SK-N-SH (cell line): Measurements from ENCODE around the gene ATP8A2. TPM values are rescaled to one million over a fixed set of nuclear protein-coding genes. Genes with fewer than 3 reads are reported as not detected.

Experiments used
- CTCF ChIA-PET: fragments of 300-600, 350-600 bp; formaldehyde crosslinking; extraction: SDS; loops from one replicate; lab custom pipeline; 2021; lab: Yijun Ruan, JAX
- POLR2A ChIA-PET: fragments of 350-600 bp; sonication (Branson Sonifier 250); formaldehyde crosslinking; extraction: SDS; loops from one replicate; lab custom pipeline; 2020; ENCODE audit warnings: antibody characterized with exemption, inconsistent platforms; lab: Yijun Ruan, JAX
- DNase-seq: peaks from one replicate; pipeline ENCODE4 v3.0.0; 2012
- H2AFZ ChIP-seq: fragments of 200-600 bp; sonication (generic); 2 replicates; pipeline ENCODE4 v1.8.1; 2016; ENCODE audit warnings: antibody characterized with exemption, mild to moderate bottlenecking, low read depth
- H3F3A ChIP-seq: fragments of 200-600 bp; sonication (generic); replicated peaks from 2 replicates; pipeline ENCODE3; 2016; ENCODE audit warnings: antibody characterized with exemption, mild to moderate bottlenecking; ENCODE audit not compliant: insufficient read depth
- H3K27ac ChIP-seq, 2 experiments: fragments of 200-500 bp in 1 of 2; fragments of 200-600 bp in 1 of 2; sonication (Bioruptor generic) in 1 of 2; sonication (generic), shearing (Covaris generic) in 1 of 2; 2 replicates each; pipeline versions ENCODE4 v1.5.1 to v1.6.1; 2014 to 2016; ENCODE audit warnings: low read depth in 2 of 2, inconsistent platforms in 1 of 2, low read length in 1 of 2, mild to moderate bottlenecking in 1 of 2, mixed read lengths in 1 of 2
- H3K27me3 ChIP-seq: fragments of 200-600 bp; sonication (generic), shearing (Covaris generic); 2 replicates; pipeline ENCODE4 v1.6.1; 2016; ENCODE audit warnings: mixed run types; ENCODE audit not compliant: insufficient read depth
- H3K36me3 ChIP-seq, 2 experiments: fragments of 200-500 bp in 1 of 2; fragments of 200-600 bp in 1 of 2; sonication (Bioruptor generic) in 1 of 2; sonication (generic) in 1 of 2; replicated peaks in 1 of 2; 2 replicates each; pipeline versions ENCODE3 to v1.5.1; 2014 to 2016; ENCODE audit warnings: low read length in 1 of 2, mild to moderate bottlenecking in 1 of 2; ENCODE audit not compliant: insufficient read depth in 2 of 2, control insufficient read depth in 1 of 2
- H3K4me1 ChIP-seq, 2 experiments: fragments of 200-500 bp in 1 of 2; fragments of 200-600 bp in 1 of 2; sonication (Bioruptor generic) in 1 of 2; sonication (generic), shearing (Covaris generic) in 1 of 2; 2 replicates each; pipeline versions ENCODE4 v1.5.1 to v1.6.1; 2014 to 2016; ENCODE audit warnings: low read depth in 1 of 2, low read length in 1 of 2, mixed run types in 1 of 2; ENCODE audit not compliant: insufficient read depth in 2 of 2, control insufficient read depth in 1 of 2
- H3K4me2 ChIP-seq: fragments of 200-600 bp; sonication (generic), shearing (Covaris generic); 2 replicates; pipeline ENCODE4 v1.6.1; 2017; ENCODE audit warnings: mixed run types
- H3K4me3 ChIP-seq, 2 experiments: fragments of 200-500 bp in 1 of 2; fragments of 200-600 bp in 1 of 2; sonication (Bioruptor generic) in 1 of 2; sonication (generic), shearing (Covaris generic) in 1 of 2; 2 replicates each; pipeline versions ENCODE4 v1.5.1 to v1.8.1; 2014 to 2016; ENCODE audit warnings: low read depth in 2 of 2, inconsistent platforms in 1 of 2, low read length in 1 of 2, mild to moderate bottlenecking in 1 of 2, mixed read lengths in 1 of 2, moderate library complexity in 1 of 2
- H3K79me2 ChIP-seq: fragments of 200-600 bp; sonication (generic); 2 replicates; pipeline ENCODE4 v1.8.1; 2017; ENCODE audit warnings: mild to moderate bottlenecking; ENCODE audit not compliant: insufficient read depth
- H3K9ac ChIP-seq: fragments of 200-600 bp; sonication (generic); 2 replicates; pipeline ENCODE4 v1.6.1; 2017; ENCODE audit warnings: mixed run types
- H3K9me2 ChIP-seq: fragments of 200-600 bp; sonication (generic); 2 replicates; pipeline ENCODE4 v1.6.1; 2017; ENCODE audit warnings: mixed run types
- H3K9me3 ChIP-seq: fragments of 200-600 bp; sonication (generic); 2 replicates; pipeline ENCODE4 v1.6.1; 2017; ENCODE audit warnings: mixed run types, mild to moderate bottlenecking, moderate library complexity
- H4K20me1 ChIP-seq: fragments of 200-600 bp; sonication (generic); 2 replicates; pipeline ENCODE4 v1.6.1; 2017; ENCODE audit warnings: mild to moderate bottlenecking, mixed run types; ENCODE audit not compliant: insufficient read depth
- CHD2 ChIP-seq: fragments of 150-350 bp; IDR thresholded peaks from 2 replicates; pipeline ENCODE4 v1.6.1; 2018; ENCODE audit warnings: low read length; ENCODE audit not compliant: partially characterized antibody
- ELF1 ChIP-seq: IDR thresholded peaks from 2 replicates; pipeline ENCODE4 v1.4.0; 2012
- EP300 ChIP-seq, 2 experiments: IDR thresholded peaks; 2 replicates each; pipeline versions ENCODE4 v1.4.0 to v1.6.1; 2012; ENCODE audit warnings: borderline replicate concordance in 1 of 2, low read depth in 1 of 2, low read length in 1 of 2
- FOSL2 ChIP-seq: IDR thresholded peaks from 2 replicates; pipeline ENCODE4 v1.4.0; 2012; ENCODE audit warnings: low read depth, mild to moderate bottlenecking, moderate library complexity, borderline replicate concordance
- FOXJ3 ChIP-seq: sonication (generic); formaldehyde crosslinking; IDR thresholded peaks from 2 replicates; pipeline ENCODE4 v1.5.1; 2020; ENCODE audit warnings: mild to moderate bottlenecking, missing genetic modification reagents
- GABPA ChIP-seq: IDR thresholded peaks from 2 replicates; pipeline ENCODE4 v1.4.0; 2012; ENCODE audit warnings: low read depth, mild to moderate bottlenecking
- GATA2 ChIP-seq: sonication (generic); formaldehyde crosslinking; IDR thresholded peaks from 2 replicates; pipeline ENCODE4 v1.5.0; 2020; ENCODE audit warnings: mild to moderate bottlenecking, missing genetic modification reagents
- MEF2A ChIP-seq: IDR thresholded peaks from 2 replicates; pipeline ENCODE4 v1.4.0; 2012; ENCODE audit warnings: low read depth, borderline replicate concordance
- POLR2AphosphoS5 ChIP-seq: IDR thresholded peaks from 2 replicates; pipeline ENCODE4 v1.6.1; 2012; ENCODE audit warnings: low read depth, low read length
- RCOR1 ChIP-seq: fragments of 150-350 bp; IDR thresholded peaks from 2 replicates; pipeline ENCODE4 v1.6.1; 2017; ENCODE audit warnings: antibody characterized with exemption, low read length
- SMC3 ChIP-seq: IDR thresholded peaks from 2 replicates; pipeline ENCODE4 v1.6.1; 2012; ENCODE audit warnings: low read depth, low read length, improper control_type of control experiment
- TAF1 ChIP-seq: IDR thresholded peaks from 2 replicates; pipeline ENCODE4 v1.6.1; 2012; ENCODE audit warnings: low read depth, mild to moderate bottlenecking, low read length, moderate library complexity, borderline replicate concordance
- TEAD4 ChIP-seq: IDR thresholded peaks from 2 replicates; pipeline ENCODE4 v1.4.0; 2012; ENCODE audit warnings: mild to moderate bottlenecking, borderline replicate concordance; ENCODE audit not compliant: insufficient read depth
- YY1 ChIP-seq: IDR thresholded peaks from 2 replicates; pipeline ENCODE4 v1.4.0; 2012; ENCODE audit warnings: low read depth, mild to moderate bottlenecking
- WGBS: methylation state at CpG from one replicate; pipeline ENCODE4 v1.1.6; 2017; ENCODE audit warnings: low lambda C conversion rate; 5-methylcytosine and 5-hydroxymethylcytosine counted together
- polyA plus RNA-seq, 3 experiments: library from polyadenylated mRNA; depleted of rRNA; stranded (reverse); fragments of >200 nt; gene quantifications; 2 replicates each; pipeline ENCODE4 v1.2.3, GENCODE V29; 2012
- TF ChIP-seq, protein P1 (sequence below): IDR thresholded peaks from 2 replicates; pipeline ENCODE4 v1.6.1; 2012; ENCODE audit warnings: mild to moderate bottlenecking, low read depth, low read length, moderate library complexity
- TF ChIP-seq, protein P2 (sequence below): fragments of 150-350 bp; IDR thresholded peaks from 2 replicates; pipeline ENCODE4 v1.6.1; 2016; ENCODE audit warnings: mild to moderate bottlenecking, low read depth, low read length

Gene ATP8A2
- polyA plus RNA-seq, 1 of the 3 experiments (the other 2 are of a cell fraction), result 0.02 TPM

DNA sequence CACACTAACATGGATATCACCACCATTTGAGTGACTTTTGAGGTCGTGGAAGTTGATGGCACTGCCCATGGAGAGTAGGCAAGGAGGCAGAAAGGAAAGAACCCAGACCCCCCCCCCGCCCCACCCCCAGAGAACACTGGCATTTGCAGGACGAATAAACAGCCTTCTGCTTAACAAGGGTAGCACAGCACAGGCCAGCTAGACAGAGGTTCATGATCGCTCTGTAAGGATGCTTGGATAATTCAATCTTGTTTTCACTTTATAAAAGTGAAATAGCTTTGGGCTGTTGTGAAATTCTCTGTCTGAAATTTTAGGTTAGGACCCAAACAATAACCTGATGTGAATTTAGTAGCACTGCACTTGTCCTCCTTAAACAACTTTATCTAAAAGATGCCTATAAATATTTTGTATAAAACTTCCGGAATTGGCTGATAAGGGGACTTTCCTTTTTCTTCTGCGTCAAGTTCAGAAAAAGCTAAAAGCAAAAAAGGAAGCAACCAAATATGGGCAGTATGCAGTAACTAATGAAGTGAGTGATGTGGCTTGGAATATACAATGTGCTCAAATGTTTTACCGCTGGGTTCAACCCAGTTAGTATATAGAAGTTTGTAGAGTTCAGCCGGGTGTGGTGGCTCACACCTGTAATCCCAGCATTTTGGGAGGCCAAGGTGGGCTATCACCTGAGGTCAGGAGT lies 516.3 kb downstream of the ATP8A2 start:
- DNase-seq, result no peak
- Histone ChIP-seq H3K9ac (no peak overlapping the region), H3K27ac (no peak overlapping the region), H2AFZ (no peak overlapping the region), H3K4me2 (no peak overlapping the region), H3K4me3 (no peak overlapping the region), H3K9me2 (no peaks in the 10 kb centered on the region), H3K27me3 (no peaks in the 10 kb centered on the region), H3K9me3 (no peaks in the 10 kb centered on the region), H3K36me3 (no peaks in the 10 kb centered on the region), H3K79me2 (no peaks in the 10 kb centered on the region), H4K20me1 (no peaks in the 10 kb centered on the region), H3F3A (no peaks in the 10 kb centered on the region), H3K4me1 (peaks cover 0 to 3% of the 10 kb centered on the region in 2 experiments; a peak in 1 of 4 replicates)
- ChIA-PET CTCF (no interaction called here), POLR2A (no interaction called here)
- no peak for TF ChIP-seq POLR2AphosphoS5
- TF ChIP-seq, protein P1, sequence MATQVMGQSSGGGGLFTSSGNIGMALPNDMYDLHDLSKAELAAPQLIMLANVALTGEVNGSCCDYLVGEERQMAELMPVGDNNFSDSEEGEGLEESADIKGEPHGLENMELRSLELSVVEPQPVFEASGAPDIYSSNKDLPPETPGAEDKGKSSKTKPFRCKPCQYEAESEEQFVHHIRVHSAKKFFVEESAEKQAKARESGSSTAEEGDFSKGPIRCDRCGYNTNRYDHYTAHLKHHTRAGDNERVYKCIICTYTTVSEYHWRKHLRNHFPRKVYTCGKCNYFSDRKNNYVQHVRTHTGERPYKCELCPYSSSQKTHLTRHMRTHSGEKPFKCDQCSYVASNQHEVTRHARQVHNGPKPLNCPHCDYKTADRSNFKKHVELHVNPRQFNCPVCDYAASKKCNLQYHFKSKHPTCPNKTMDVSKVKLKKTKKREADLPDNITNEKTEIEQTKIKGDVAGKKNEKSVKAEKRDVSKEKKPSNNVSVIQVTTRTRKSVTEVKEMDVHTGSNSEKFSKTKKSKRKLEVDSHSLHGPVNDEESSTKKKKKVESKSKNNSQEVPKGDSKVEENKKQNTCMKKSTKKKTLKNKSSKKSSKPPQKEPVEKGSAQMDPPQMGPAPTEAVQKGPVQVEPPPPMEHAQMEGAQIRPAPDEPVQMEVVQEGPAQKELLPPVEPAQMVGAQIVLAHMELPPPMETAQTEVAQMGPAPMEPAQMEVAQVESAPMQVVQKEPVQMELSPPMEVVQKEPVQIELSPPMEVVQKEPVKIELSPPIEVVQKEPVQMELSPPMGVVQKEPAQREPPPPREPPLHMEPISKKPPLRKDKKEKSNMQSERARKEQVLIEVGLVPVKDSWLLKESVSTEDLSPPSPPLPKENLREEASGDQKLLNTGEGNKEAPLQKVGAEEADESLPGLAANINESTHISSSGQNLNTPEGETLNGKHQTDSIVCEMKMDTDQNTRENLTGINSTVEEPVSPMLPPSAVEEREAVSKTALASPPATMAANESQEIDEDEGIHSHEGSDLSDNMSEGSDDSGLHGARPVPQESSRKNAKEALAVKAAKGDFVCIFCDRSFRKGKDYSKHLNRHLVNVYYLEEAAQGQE, result no peak
- no peak for TF ChIP-seq TAF1
- TF ChIP-seq ELF1, result no peak
- TF ChIP-seq, protein P2, sequence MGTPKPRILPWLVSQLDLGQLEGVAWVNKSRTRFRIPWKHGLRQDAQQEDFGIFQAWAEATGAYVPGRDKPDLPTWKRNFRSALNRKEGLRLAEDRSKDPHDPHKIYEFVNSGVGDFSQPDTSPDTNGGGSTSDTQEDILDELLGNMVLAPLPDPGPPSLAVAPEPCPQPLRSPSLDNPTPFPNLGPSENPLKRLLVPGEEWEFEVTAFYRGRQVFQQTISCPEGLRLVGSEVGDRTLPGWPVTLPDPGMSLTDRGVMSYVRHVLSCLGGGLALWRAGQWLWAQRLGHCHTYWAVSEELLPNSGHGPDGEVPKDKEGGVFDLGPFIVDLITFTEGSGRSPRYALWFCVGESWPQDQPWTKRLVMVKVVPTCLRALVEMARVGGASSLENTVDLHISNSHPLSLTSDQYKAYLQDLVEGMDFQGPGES, result no peak
- TF ChIP-seq CHD2, result no peak
- no peak for TF ChIP-seq TEAD4
- no peak for TF ChIP-seq MEF2A
- 39% methylated on average over 8 of the region's 8 CpGs for WGBS

DNA sequence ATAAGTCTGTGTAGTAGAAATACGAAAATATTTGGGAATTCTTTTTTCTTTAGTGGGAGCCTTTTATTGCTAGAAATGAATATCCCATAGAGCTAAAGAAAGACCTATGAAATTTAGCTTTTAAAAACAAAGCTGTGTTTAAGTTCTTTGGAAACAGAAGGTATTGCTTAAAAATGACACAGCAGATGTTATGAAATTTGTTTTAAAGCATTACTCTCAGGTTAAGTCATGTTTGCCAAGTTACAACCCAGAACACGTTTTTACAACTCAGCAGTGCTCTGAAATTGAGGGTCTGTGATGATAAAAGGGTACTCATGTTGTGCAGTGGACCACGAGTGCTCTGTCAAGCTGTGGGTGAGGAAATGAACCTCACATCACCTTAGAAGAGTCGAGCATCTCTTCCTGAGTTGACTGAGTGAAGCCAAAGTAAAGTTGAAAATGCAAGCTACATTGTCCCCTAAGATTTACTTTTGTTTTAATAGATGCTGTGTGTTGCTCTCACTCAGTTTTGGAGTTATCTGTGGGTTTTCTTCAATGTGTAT lies 519.0 kb downstream of the ATP8A2 start:
- CTCF ChIA-PET, result no interaction called here
- 10% methylated on average over 4 of the region's 4 CpGs for WGBS
- TF ChIP-seq RCOR1 (no peak), TAF1 (no peak), SMC3 (no peak), EP300 (IDR thresholded peaks at IDR 0.05; ENCODE audit: borderline replicate concordance in 1 of 2, low read depth in 1 of 2, low read length in 1 of 2) (no peak), GATA2 (CRISPR knock-in tag) (no peak), FOXJ3 (no peak), FOSL2 (no peak), TEAD4 (no peak), CHD2 (no peak), GABPA (no peak), YY1 (no peak), MEF2A (no peak)
- TF ChIP-seq, protein P1, result no peak
- TF ChIP-seq, protein P2, result no peak

More for the DNA sequence above, 519.0 kb downstream of the ATP8A2 start:
- H3K4me2 ChIP-seq, result no peak overlapping the region
- H4K20me1 ChIP-seq, result no peaks in the 10 kb centered on the region
- H3K9me2 ChIP-seq, result no peaks in the 10 kb centered on the region
- H3K27ac ChIP-seq, result no peak overlapping the region
- H2AFZ ChIP-seq, result no peak overlapping the region
- POLR2A ChIA-PET, result interaction anchor here (0.6 kb wide), 1 partner anchor 9 kb away, joined by 3 read pairs; no protein-coding TSS in a partner anchor
- H3K4me3 ChIP-seq, result no peak overlapping the region
- no peaks in the 10 kb centered on the region for H3K4me1 ChIP-seq
- no peaks in the 10 kb centered on the region for H3K36me3 ChIP-seq
- H3K27me3 ChIP-seq, result no peaks in the 10 kb centered on the region
- H3K79me2 ChIP-seq, result no peaks in the 10 kb centered on the region
- H3F3A ChIP-seq, result no peaks in the 10 kb centered on the region
- DNase-seq, result no peak
- no peaks in the 10 kb centered on the region for H3K9me3 ChIP-seq
- H3K9ac ChIP-seq, result no peak overlapping the region
